ENCODE data around the gene TPH1. TPM values are rescaled to one million over a fixed set of nuclear protein-coding genes. Genes with fewer than 3 reads are reported as not detected.

Gene TPH1
- total and polyA plus RNA-seq, 2 of the 8 experiments (the other 6 are each of a cell fraction or from before 2014, with no cell fraction given): 0.09 to 0.22 TPM

DNA sequence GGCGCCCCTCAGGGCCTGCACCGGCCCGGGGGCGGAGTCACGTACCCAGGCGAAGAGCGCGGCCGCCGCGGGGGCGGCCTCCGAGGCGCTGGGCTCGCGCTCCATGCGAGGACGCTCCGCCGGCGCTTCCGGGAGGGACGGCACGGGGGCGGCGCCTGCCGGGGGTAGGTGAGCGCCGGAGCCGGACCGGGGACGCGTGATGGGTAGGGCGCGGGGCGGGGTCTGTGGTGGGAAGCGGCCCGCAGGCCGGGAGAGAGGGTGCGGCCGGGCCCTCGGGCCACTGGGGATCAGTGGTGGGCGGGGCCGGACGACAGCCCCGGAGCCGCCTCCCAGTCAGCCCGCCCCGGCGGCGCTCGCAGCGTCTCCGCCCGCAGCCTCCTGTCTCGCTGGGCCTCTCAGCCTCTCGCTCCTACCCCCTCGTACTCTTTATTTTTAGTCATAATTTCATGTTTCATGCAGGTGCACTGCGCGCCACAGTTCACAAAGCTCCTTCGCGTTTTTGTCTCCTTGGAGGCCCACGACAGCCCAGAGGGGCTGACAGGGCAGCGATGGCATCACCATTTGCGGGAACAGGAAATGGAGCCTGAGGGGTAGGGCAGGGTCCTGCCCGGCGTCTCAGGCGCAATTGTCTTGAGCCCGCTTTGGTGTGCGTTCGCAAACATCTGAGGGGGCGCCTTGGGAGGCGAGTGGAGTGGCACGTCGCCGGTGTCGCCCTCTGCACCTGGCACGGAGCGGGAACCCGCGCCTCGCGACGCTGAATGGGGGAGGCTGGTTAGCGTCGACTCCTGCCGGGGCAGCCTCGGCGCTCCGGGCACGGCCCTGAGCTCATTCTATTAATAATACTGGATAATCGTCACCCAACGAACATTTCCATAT, 32.9 kb downstream of the TPH1 start, which contains the start of gene SERGEF (continued):
- no peak for TF ChIP-seq SIX5 (IDR thresholded peaks at IDR 0.05; ENCODE audit: low read depth, low read length)
- TF ChIP-seq SP4 (IDR thresholded peaks at IDR 0.05; ENCODE audit: low read length): no peak
- TF ChIP-seq EZH2 (IDR thresholded peaks at IDR 0.05; ENCODE audit: low read depth, low read length, severe bottlenecking): no peak
- peak; percentile 73 for TF ChIP-seq ASH2L (IDR thresholded peaks at IDR 0.05; ENCODE audit: low read length)
- peak; percentile 48; the same call in 1 of the 2 replicates for TF ChIP-seq TAF1 (IDR thresholded peaks at IDR 0.05; ENCODE audit: low read depth, low read length)
- peak; percentile 10 for TF ChIP-seq NANOG (IDR thresholded peaks at IDR 0.05; ENCODE audit: insufficient read depth, low read depth, low read length, poor library complexity, severe bottlenecking)
